ENCODE results near the gene CYTH4. TPM values are rescaled to one million over a fixed set of nuclear protein-coding genes. Genes with fewer than 3 reads are reported as not detected.

The CYTH4 gene
- total and polyA plus RNA-seq, 2 of the 13 experiments (the other 11 are each of a cell fraction or from before 2014, with no cell fraction given): not detected

- TF ChIP-seq TRIM24 (CRISPR knock-in tag; IDR thresholded peaks at IDR 0.05) (no peak), ZNF17 (CRISPR knock-in tag; IDR thresholded peaks at IDR 0.05) (no peak), NRL (CRISPR knock-in tag; IDR thresholded peaks at IDR 0.05; ENCODE audit: borderline replicate concordance) (no peak), NFKB2 (CRISPR knock-in tag; IDR thresholded peaks at IDR 0.05; ENCODE audit: borderline replicate concordance) (no peak)
These were observed 32.2 kb downstream of the CYTH4 start (continued) for GRCh38 chr22:37314315-37315074.

GRCh38 chr22:37316405-37316804, 34.1 kb downstream of the CYTH4 start:
- in situ Hi-C loops (cut with HindIII; ENCODE audit: extremely low pct_ligation_motif_present, low pct_unique_long_range_greater_than_20kb) (no loop called here), intact Hi-C loops (cut with micrococcal nuclease; ENCODE audit: unreplicated experiment) (no loop called here)
- peaks cover 7 to 15% of the 10 kb centered on the region in 2 experiments; a peak in 3 of 5 replicates for H3K27me3 ChIP-seq (ENCODE audit: control insufficient read depth in 1 of 2, insufficient read depth in 2 of 2, low read length in 2 of 2)
- no peaks in the 10 kb centered on the region for H3K36me3 ChIP-seq (replicated peaks in 1 of 2; ENCODE audit: control insufficient read depth in 1 of 2, insufficient read depth in 2 of 2, low read length in 2 of 2)
- TF ChIP-seq ZNF468 (CRISPR knock-in tag; IDR thresholded peaks at IDR 0.05) (no peak), ZNF543 (CRISPR knock-in tag; IDR thresholded peaks at IDR 0.05) (no peak), CENPBD1 (CRISPR knock-in tag; IDR thresholded peaks at IDR 0.05; ENCODE audit: borderline replicate concordance, low read depth) (no peak), SOX6 (IDR thresholded peaks at IDR 0.05) (no peak), SOX6 (CRISPR knock-in tag; IDR thresholded peaks at IDR 0.05) (no peak), SOX5 (CRISPR knock-in tag; IDR thresholded peaks at IDR 0.05; ENCODE audit: borderline replicate concordance) (no peak), ELF4 (CRISPR knock-in tag; IDR thresholded peaks at IDR 0.05; ENCODE audit: borderline replicate concordance) (no peak), REXO4 (CRISPR knock-in tag; IDR thresholded peaks at IDR 0.05; ENCODE audit: borderline replicate concordance) (no peak), ZNF232 (CRISPR knock-in tag; IDR thresholded peaks at IDR 0.05; ENCODE audit: borderline replicate concordance) (no peak)
- H3K4me2 ChIP-seq (ENCODE audit: low read depth, low read length): no peak overlapping the region
- POLR2A ChIA-PET: no interaction called here
- H2AFZ ChIP-seq (ENCODE audit: low read length): no peak overlapping the region
- BruUV-seq (replicated peaks): no TSS peak
- no peak overlapping the region for H3K4me3 ChIP-seq (replicated peaks in 1 of 3; ENCODE audit: insufficient read depth in 1 of 3, low read depth in 2 of 3, low read length in 3 of 3)
- ATAC-seq: no peak
- no peak overlapping the region for H3K9ac ChIP-seq (ENCODE audit: insufficient read depth, low read depth, low read length)
- no peak for DNase-seq (ENCODE audit: low spot score)
- no peaks in the 10 kb centered on the region for H3K9me3 ChIP-seq (ENCODE audit: low read length)
- WGBS (ENCODE audit: low lambda C conversion rate): 26% methylated on average over 4 of the region's 6 CpGs
- peaks cover 13% of the 10 kb centered on the region for H3K4me1 ChIP-seq (ENCODE audit: insufficient read depth, low read length)
- no peak for FAIRE-seq
- H4K20me1 ChIP-seq (ENCODE audit: insufficient read depth, low read length): no peaks in the 10 kb centered on the region
- CTCF ChIA-PET (ENCODE audit: low intra/inter-chr PET ratio, low total read pairs): interaction anchor here (0.7 to 3.0 kb wide), 5 partner anchors 15 to 143 kb away, joined by 4 to 45 read pairs (median 6); no protein-coding TSS in a partner anchor
- H3K79me2 ChIP-seq (ENCODE audit: insufficient read depth, low read length): no peaks in the 10 kb centered on the region
- H3K27ac ChIP-seq (ENCODE audit: extremely low read length, insufficient read depth, low read length): no peak overlapping the region
